ENCODE results near the gene LEP. TPM values are rescaled to one million over a fixed set of nuclear protein-coding genes. Genes with fewer than 3 reads are reported as not detected.

LEP gene
- total and polyA plus RNA-seq, 7 donors: 0.16 to 5.4 (median 0.85) TPM; not detected in 3

- Histone ChIP-seq H3K27me3 (peaks cover 0 to 20% (median 4%) of the 10 kb centered on the region in 3 donors), H3K4me3 (no peak overlapping the region), H3K4me1 (no peaks in the 10 kb centered on the region), H3K9me3 (no peaks in the 10 kb centered on the region), H3K36me3 (no peaks in the 10 kb centered on the region), H3K27ac (no peak overlapping the region)
- no peak for TF ChIP-seq EP300 (IDR thresholded peaks at IDR 0.05)
- TF ChIP-seq CTCF (IDR thresholded peaks at IDR 0.05): no peak
- TF ChIP-seq POLR2AphosphoS5 (IDR thresholded peaks at IDR 0.05): no peak
- no peak for TF ChIP-seq POLR2A (IDR thresholded peaks at IDR 0.05)
- intact Hi-C loops (cut with DNase I): no loop called here
- 70 to 75% methylated on average over 3 of the region's 3 CpGs for WGBS, 2 donors
- DNase-seq: no peak
These were observed 13.8 kb upstream of the LEP start for GRCh38 chr7:128227271-128227670.

GRCh38 chr7:128231021-128231420, 10.1 kb upstream of the LEP start:
- no peaks in the 10 kb centered on the region for H3K9me3 ChIP-seq
- intact Hi-C loops (cut with DNase I): no loop called here
- H3K27ac ChIP-seq: no peak overlapping the region
- no peak for TF ChIP-seq POLR2A (IDR thresholded peaks at IDR 0.05)
- no peak for TF ChIP-seq EP300 (IDR thresholded peaks at IDR 0.05)
- no peak for TF ChIP-seq CTCF (IDR thresholded peaks at IDR 0.05)
- TF ChIP-seq POLR2AphosphoS5 (IDR thresholded peaks at IDR 0.05): no peak
- 82 to 89% methylated on average over 5 of the region's 5 CpGs for WGBS, 2 donors
- no peaks in the 10 kb centered on the region for H3K4me1 ChIP-seq
- peaks cover 0 to 19% (median 4%) of the 10 kb centered on the region in 3 donors for H3K27me3 ChIP-seq
- H3K4me3 ChIP-seq: no peak overlapping the region
- DNase-seq: no peak
- no peaks in the 10 kb centered on the region for H3K36me3 ChIP-seq

- TF ChIP-seq CTCF (IDR thresholded peaks at IDR 0.05) (no peak), POLR2A (IDR thresholded peaks at IDR 0.05) (no peak), POLR2AphosphoS5 (IDR thresholded peaks at IDR 0.05) (no peak), EP300 (IDR thresholded peaks at IDR 0.05) (no peak)
- H3K27me3 ChIP-seq: peaks cover 0 to 19% (median 4%) of the 10 kb centered on the region in 3 donors
- no peak overlapping the region for H3K27ac ChIP-seq
- H3K9me3 ChIP-seq: no peaks in the 10 kb centered on the region
- no peak overlapping the region for H3K4me3 ChIP-seq
- no peak for DNase-seq
- intact Hi-C loops (cut with DNase I): no loop called here
- H3K4me1 ChIP-seq: no peaks in the 10 kb centered on the region
- 89 to 91% methylated on average over 6 of the region's 6 CpGs for WGBS, 2 donors
- H3K36me3 ChIP-seq: no peaks in the 10 kb centered on the region
These were observed 9.4 kb upstream of the LEP start for GRCh38 chr7:128231677-128232076.

GRCh38 chr7:128233471-128233870, 7.6 kb upstream of the LEP start:
- 58 to 77% methylated on average over 5 of the region's 5 CpGs for WGBS, 2 donors
- Histone ChIP-seq H3K27me3 (peaks cover 0 to 5% (median 4%) of the 10 kb centered on the region in 3 donors), H3K27ac (no peak overlapping the region), H3K4me3 (no peak overlapping the region), H3K9me3 (peaks cover 0 to 3% (median 0%) of the 10 kb centered on the region in 4 donors), H3K36me3 (no peaks in the 10 kb centered on the region), H3K4me1 (no peaks in the 10 kb centered on the region)
- no peak for TF ChIP-seq POLR2AphosphoS5 (IDR thresholded peaks at IDR 0.05)
- intact Hi-C loops (cut with DNase I): no loop called here
- no peak for DNase-seq

- WGBS, 2 donors: 84 to 89% methylated on average over 9 of the region's 9 CpGs
- no peaks in the 10 kb centered on the region for H3K4me1 ChIP-seq
- DNase-seq: no peak
- no peak overlapping the region for H3K4me3 ChIP-seq
- peaks cover 0 to 3% (median 0%) of the 10 kb centered on the region in 4 donors for H3K9me3 ChIP-seq
- H3K27ac ChIP-seq: no peak overlapping the region
- H3K27me3 ChIP-seq: no peaks in the 10 kb centered on the region
- intact Hi-C loops (cut with DNase I): no loop called here
- H3K36me3 ChIP-seq: no peaks in the 10 kb centered on the region
- TF ChIP-seq POLR2AphosphoS5 (IDR thresholded peaks at IDR 0.05) (no peak), POLR2A (IDR thresholded peaks at IDR 0.05) (no peak), CTCF (IDR thresholded peaks at IDR 0.05) (no peak), EP300 (IDR thresholded peaks at IDR 0.05) (no peak)
These were observed 6.5 kb upstream of the LEP start for GRCh38 chr7:128234476-128235026.
